Keratinocyte (primary cell): Measurements from ENCODE around the gene VPS18. TPM values are rescaled to one million over a fixed set of nuclear protein-coding genes. Genes with fewer than 3 reads are reported as not detected.

Experiments
- DNase-seq: peaks from one replicate; pipeline ENCODE4 v3.0.0-alpha.2; 2011; ENCODE audit warnings: low read depth, missing footprints, low spot score
- FAIRE-seq: peaks from 2 replicates; lab custom pipeline; 2011; peaks lifted over from hg19 to GRCh38; lab: Jason Lieb, UNC
- H2AFZ ChIP-seq: 2 replicates; pipeline ENCODE4 v1.6.0; 2012; ENCODE audit warnings: low read length, control low read depth, inconsistent platforms; ENCODE audit not compliant: control insufficient read depth
- H3K27ac ChIP-seq: 2 replicates; pipeline ENCODE4 v1.5.1; 2011; ENCODE audit warnings: low read length; ENCODE audit not compliant: control insufficient read depth, insufficient read depth
- H3K27me3 ChIP-seq: 3 replicates; pipeline ENCODE4 v1.6.0; 2011; ENCODE audit warnings: low read length; ENCODE audit not compliant: control insufficient read depth, insufficient read depth; ENCODE audit errors: extremely low read depth
- H3K36me3 ChIP-seq, 2 experiments: 2 replicates in 1 of 2; 3 replicates in 1 of 2; pipeline ENCODE4 v1.5.1; 2011; ENCODE audit warnings: low read length in 2 of 2, mild to moderate bottlenecking in 1 of 2; ENCODE audit not compliant: control insufficient read depth in 2 of 2, insufficient read depth in 2 of 2; ENCODE audit errors: extremely low read depth in 1 of 2
- H3K4me1 ChIP-seq: 3 replicates; pipeline ENCODE4 v1.5.1; 2011; ENCODE audit warnings: low read length; ENCODE audit not compliant: control insufficient read depth, insufficient read depth; ENCODE audit errors: extremely low read depth
- H3K4me2 ChIP-seq: 3 replicates; pipeline ENCODE4 v1.6.0; 2011; ENCODE audit warnings: low read depth, low read length; ENCODE audit not compliant: control insufficient read depth, insufficient read depth; ENCODE audit errors: extremely low read depth
- H3K4me3 ChIP-seq, 3 experiments: fragments of 200-600 bp in 1 of 3; sonication (generic) in 1 of 3; 2 replicates in 2 of 3; 3 replicates in 1 of 3; pipeline ENCODE4 v1.5.1; 2011 to 2016; ENCODE audit warnings: low read length in 3 of 3, mild to moderate bottlenecking in 3 of 3, control low read depth in 2 of 3, inconsistent platforms in 1 of 3, low read depth in 1 of 3, mixed read lengths in 1 of 3, mixed run types in 1 of 3, moderate library complexity in 1 of 3; ENCODE audit not compliant: control insufficient read depth in 2 of 3, insufficient read depth in 2 of 3; ENCODE audit errors: extremely low read depth in 1 of 3
- H3K79me2 ChIP-seq: 2 replicates; pipeline ENCODE4 v1.6.0; 2012; ENCODE audit warnings: low read length; ENCODE audit not compliant: control insufficient read depth, insufficient read depth
- H3K9ac ChIP-seq: 3 replicates; pipeline ENCODE4 v1.6.0; 2011; ENCODE audit warnings: low read length; ENCODE audit not compliant: control insufficient read depth, insufficient read depth; ENCODE audit errors: extremely low read depth
- H3K9me1 ChIP-seq: 3 replicates; pipeline ENCODE4 v1.6.0; 2011; ENCODE audit warnings: low read length; ENCODE audit not compliant: control insufficient read depth, insufficient read depth; ENCODE audit errors: extremely low read depth
- H3K9me3 ChIP-seq: 2 replicates; pipeline ENCODE4 v1.5.1; 2012; ENCODE audit warnings: low read depth, low read length; ENCODE audit not compliant: control insufficient read depth
- H4K20me1 ChIP-seq: 3 replicates; pipeline ENCODE4 v1.6.0; 2011; ENCODE audit warnings: low read length; ENCODE audit not compliant: control insufficient read depth, insufficient read depth; ENCODE audit errors: extremely low read depth
- CTCF ChIP-seq, 3 experiments: IDR thresholded peaks in 1 of 3; conservative IDR thresholded peaks in 1 of 3; optimal IDR thresholded peaks in 1 of 3; 2 replicates in 2 of 3; 3 replicates in 1 of 3; pipeline versions ENCODE3 to v1.5.1; 2011; ENCODE audit warnings: low read length in 3 of 3, mild to moderate bottlenecking in 3 of 3, moderate library complexity in 2 of 3, control low read depth in 1 of 3, inconsistent platforms in 1 of 3; ENCODE audit not compliant: insufficient read depth in 2 of 3; ENCODE audit errors: extremely low read depth in 1 of 3
- EZH2 ChIP-seq: IDR thresholded peaks from one replicate; pipeline ENCODE4 v1.6.1; 2012; ENCODE audit warnings: inconsistent platforms, mild to moderate bottlenecking, low read length, moderate library complexity
- dilution Hi-C: fragments of 300-500 bp; cut with MboI; formaldehyde crosslinking; loops from one replicate; pipeline ENCODE4 v1.7.0; 2020; ENCODE audit warnings: low sequenced_read_pairs; ENCODE audit not compliant: extremely low pct_ligation_motif_present
- polyA plus RNA-seq, 5 experiments: library from polyadenylated mRNA; depleted of rRNA in 3 of 5; stranded (reverse) in 3 of 5; stranded (forward) in 1 of 5; unstranded in 1 of 5; fragments of >200 nt; gene quantifications; 1 replicate in 1 of 5; 2 replicates in 3 of 5; 3 replicates in 1 of 5; pipeline versions ENCODE4 v1.2.1 to v1.2.3, GENCODE V29; 2011 to 2012; ENCODE audit warnings: missing spikeins in 2 of 5, low read depth in 1 of 5, low replicate concordance in 1 of 5

Gene VPS18
- polyA plus RNA-seq, 1 donor (not counting 4 experiments of a cell fraction or from before 2014, with no cell fraction given) = 11.6 TPM

DNA sequence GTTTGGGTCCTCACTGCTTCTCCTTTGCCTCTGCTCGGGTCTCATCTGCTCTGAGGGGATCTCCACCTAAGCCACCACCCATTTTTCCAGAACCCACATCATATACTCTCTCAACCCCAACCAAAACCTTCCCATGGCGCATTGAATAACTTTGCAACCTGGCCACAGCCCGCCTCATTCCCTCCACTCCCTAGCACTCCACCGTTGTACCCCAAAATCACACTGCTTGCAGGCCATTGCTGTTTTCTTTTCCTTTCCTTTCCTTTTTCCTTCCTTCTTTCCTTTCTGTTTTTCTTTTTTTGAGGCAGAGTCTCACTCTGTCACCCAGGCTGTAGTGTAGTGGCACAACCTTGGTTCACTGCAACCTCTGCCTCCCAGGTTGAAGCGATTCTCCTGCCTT lies 3.1 kb upstream of the VPS18 start:
- Histone ChIP-seq H3K4me1 (peaks cover 15% of the 10 kb centered on the region), H3K4me3 (no peak overlapping the region), H3K4me2 (no peak overlapping the region), H3K9me1 (no peaks in the 10 kb centered on the region), H3K9me3 (no peaks in the 10 kb centered on the region), H3K27me3 (no peaks in the 10 kb centered on the region), H3K79me2 (peaks cover 16% of the 10 kb centered on the region), H4K20me1 (no peaks in the 10 kb centered on the region), H3K36me3 (peaks cover 0 to 6% of the 10 kb centered on the region in 2 experiments), H3K9ac (no peak overlapping the region), H2AFZ (no peak overlapping the region), H3K27ac (no peak overlapping the region)
- DNase-seq = no peak
- no peak for FAIRE-seq
- TF ChIP-seq EZH2 (no peak), CTCF (optimal IDR thresholded peaks at IDR 0.05 in 1 of 3, IDR thresholded peaks at IDR 0.05 in 1 of 3, conservative IDR thresholded peaks at IDR 0.05 in 1 of 3; ENCODE audit: extremely low read depth in 1 of 3, insufficient read depth in 2 of 3, low read length in 3 of 3) (no peak)
- dilution Hi-C loops = no loop called here

DNA sequence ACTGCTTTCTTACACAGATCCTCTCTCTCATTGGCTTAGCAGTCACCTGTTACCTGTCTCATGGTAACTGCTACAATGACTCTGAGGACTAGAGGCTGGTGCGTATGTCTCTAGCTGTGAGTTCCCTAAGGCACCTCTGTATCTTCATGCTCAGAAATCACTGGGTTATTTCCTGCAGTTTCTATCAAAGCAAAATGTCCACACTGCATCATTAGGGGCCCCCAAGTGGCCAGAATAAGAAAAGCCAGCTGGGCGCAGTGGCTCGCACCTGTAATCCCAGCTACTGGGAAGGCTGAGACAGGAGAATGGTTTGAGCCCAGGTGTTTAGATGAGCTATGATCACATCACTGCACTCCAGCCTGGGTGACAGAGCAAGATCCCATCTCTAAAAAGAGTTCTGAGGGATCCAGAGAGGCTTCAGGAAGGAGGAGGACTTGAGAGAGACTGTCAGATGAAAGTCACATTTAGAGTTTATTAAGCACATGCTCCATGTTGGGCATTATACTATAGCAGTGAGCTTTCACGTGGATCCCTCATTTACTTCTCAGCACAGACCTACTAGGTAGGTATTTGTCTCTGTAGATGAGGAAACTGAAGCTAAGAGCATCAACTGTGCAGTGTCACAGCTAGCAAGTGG lies 2.3 kb upstream of the VPS18 start:
- no peaks in the 10 kb centered on the region for H3K9me3 ChIP-seq
- no peaks in the 10 kb centered on the region for H3K9me1 ChIP-seq
- H3K36me3 ChIP-seq = peaks cover 0 to 6% of the 10 kb centered on the region in 2 experiments
- no peak overlapping the region for H3K4me3 ChIP-seq
- H3K27ac ChIP-seq = no peak overlapping the region
- dilution Hi-C loops = no loop called here
- H4K20me1 ChIP-seq = no peaks in the 10 kb centered on the region
- TF ChIP-seq CTCF (optimal IDR thresholded peaks at IDR 0.05 in 1 of 3, IDR thresholded peaks at IDR 0.05 in 1 of 3, conservative IDR thresholded peaks at IDR 0.05 in 1 of 3; ENCODE audit: extremely low read depth in 1 of 3, insufficient read depth in 2 of 3, low read length in 3 of 3) (peak; percentile 64 to 87 (median 79)), EZH2 (no peak)
- no peak for DNase-seq
- no peak overlapping the region for H2AFZ ChIP-seq
- no peak for FAIRE-seq
- peaks cover 15% of the 10 kb centered on the region for H3K4me1 ChIP-seq
- no peaks in the 10 kb centered on the region for H3K27me3 ChIP-seq
- no peak overlapping the region for H3K4me2 ChIP-seq
- peaks cover 16% of the 10 kb centered on the region for H3K79me2 ChIP-seq
- no peak overlapping the region for H3K9ac ChIP-seq
